DND-41 (cell line): ENCODE results near the gene PDZRN3.

Experiments used
- EZH2 ChIP-seq: IDR thresholded peaks from 3 replicates; pipeline ENCODE4 v1.6.1; 2012; ENCODE audit warnings: borderline replicate concordance, low read depth, mild to moderate bottlenecking, moderate library complexity, low read length, inconsistent platforms; ENCODE audit not compliant: severe bottlenecking
- TF ChIP-seq, protein P1 (sequence below): IDR thresholded peaks from 2 replicates; pipeline ENCODE4 v1.5.1; 2012; ENCODE audit warnings: borderline replicate concordance, low read length, moderate library complexity, mild to moderate bottlenecking; ENCODE audit not compliant: poor library complexity, severe bottlenecking; ENCODE audit errors: extremely low read depth

DNA sequence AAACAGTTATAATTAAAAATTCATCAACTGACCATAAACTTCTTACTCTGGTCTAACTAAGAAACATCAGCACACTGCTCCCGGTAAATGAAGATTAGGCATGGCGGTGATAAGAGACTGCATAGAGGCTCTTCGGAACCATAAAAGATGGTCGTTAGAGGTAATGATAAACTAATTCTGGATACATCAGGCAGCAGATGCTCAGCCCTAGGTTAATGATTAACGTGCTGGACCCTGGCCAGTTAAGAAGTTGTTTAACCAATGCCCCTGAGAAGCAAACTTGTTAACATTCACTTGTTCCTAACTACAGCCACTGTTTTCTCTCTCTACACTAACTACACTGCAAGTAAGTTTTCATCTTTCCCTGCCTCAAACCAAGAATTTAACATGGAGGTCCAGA, 111.5 kb downstream of the PDZRN3 start:
- TF ChIP-seq, protein P1, sequence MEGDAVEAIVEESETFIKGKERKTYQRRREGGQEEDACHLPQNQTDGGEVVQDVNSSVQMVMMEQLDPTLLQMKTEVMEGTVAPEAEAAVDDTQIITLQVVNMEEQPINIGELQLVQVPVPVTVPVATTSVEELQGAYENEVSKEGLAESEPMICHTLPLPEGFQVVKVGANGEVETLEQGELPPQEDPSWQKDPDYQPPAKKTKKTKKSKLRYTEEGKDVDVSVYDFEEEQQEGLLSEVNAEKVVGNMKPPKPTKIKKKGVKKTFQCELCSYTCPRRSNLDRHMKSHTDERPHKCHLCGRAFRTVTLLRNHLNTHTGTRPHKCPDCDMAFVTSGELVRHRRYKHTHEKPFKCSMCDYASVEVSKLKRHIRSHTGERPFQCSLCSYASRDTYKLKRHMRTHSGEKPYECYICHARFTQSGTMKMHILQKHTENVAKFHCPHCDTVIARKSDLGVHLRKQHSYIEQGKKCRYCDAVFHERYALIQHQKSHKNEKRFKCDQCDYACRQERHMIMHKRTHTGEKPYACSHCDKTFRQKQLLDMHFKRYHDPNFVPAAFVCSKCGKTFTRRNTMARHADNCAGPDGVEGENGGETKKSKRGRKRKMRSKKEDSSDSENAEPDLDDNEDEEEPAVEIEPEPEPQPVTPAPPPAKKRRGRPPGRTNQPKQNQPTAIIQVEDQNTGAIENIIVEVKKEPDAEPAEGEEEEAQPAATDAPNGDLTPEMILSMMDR = no peak
- no peak for TF ChIP-seq EZH2
